GM10266 (cell line): ENCODE results near the gene CSNK1G3.

Experiments used
- DNase-seq: peaks from one replicate; pipeline ENCODE4 v3.0.0; 2012; ENCODE audit errors: extremely low spot score
- CTCF ChIP-seq: IDR thresholded peaks from 2 replicates; pipeline ENCODE4 v1.5.1; 2012; ENCODE audit warnings: mild to moderate bottlenecking, low read depth; ENCODE audit not compliant: control insufficient read depth, insufficient read depth; ENCODE audit errors: missing control alignments

Gene CSNK1G3

GRCh38 chr5:123665822-123666371 is 153.9 kb downstream of the CSNK1G3 start:
- no peak for TF ChIP-seq CTCF
- no peak for DNase-seq
